GM19239 (cell line): Measurements from ENCODE around the gene FANCI.

Experiments used
- DNase-seq: peaks from one replicate; pipeline ENCODE4 v3.0.0; 2011; ENCODE audit warnings: low spot score; ENCODE audit not compliant: insufficient read length
- FAIRE-seq: peaks from 2 replicates; lab custom pipeline; 2011; peaks lifted over from hg19 to GRCh38; lab: Jason Lieb, UNC

Gene FANCI

GRCh38 chr15:89356634-89357298, 113.0 kb downstream of the FANCI start:
- FAIRE-seq = peak; percentile 64
- no peak for DNase-seq

- DNase-seq (no peak), FAIRE-seq (no peak)
These were observed 114.6 kb downstream of the FANCI start for GRCh38 chr15:89358435-89358754.

GRCh38 chr15:89358755-89359439, 115.1 kb downstream of the FANCI start:
- peak; percentile 95 for DNase-seq
- FAIRE-seq = peak; percentile 92

- no peak for DNase-seq
- FAIRE-seq = no peak
These were observed 115.9 kb downstream of the FANCI start for GRCh38 chr15:89359471-89360293.

DNA sequence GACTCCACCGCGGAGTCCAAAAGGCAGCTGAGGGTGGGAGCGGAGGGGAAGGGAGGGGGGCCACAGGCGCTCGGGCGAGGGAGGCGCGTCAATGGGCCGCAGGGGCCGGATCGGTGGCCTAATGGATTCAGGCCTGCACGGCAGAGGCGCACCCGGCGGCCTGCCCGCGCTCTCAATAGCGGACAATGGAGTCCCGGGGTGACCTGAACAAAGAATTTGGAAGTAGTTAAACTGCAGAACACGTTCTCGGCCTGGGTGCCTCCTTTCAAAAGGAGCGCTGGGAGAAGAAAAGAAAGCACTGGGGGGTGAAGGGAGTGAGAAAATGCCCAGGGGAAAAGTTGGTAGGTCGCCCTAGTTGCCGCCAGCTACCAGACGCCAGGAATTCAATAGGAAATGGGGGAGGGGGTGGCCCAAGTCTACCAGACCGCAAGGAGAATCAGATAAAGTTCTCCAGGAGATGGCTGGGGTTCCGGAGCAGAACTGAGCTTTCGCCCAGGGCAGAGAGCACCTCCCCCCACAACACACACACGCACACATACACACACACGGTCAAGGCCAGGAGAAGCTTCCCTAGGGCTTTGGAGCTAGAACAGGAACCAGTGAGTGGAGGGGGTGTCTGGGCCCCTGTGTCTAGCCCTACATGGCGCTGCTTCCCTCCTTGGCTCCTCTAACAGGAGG, 116.7 kb downstream of the FANCI start:
- no peak for FAIRE-seq

GRCh38 chr15:89361451-89362202, 117.8 kb downstream of the FANCI start:
- no peak for FAIRE-seq
- peak; percentile 88 for DNase-seq

More for the DNA sequence above, 116.7 kb downstream of the FANCI start:
- DNase-seq = no peak

DNA sequence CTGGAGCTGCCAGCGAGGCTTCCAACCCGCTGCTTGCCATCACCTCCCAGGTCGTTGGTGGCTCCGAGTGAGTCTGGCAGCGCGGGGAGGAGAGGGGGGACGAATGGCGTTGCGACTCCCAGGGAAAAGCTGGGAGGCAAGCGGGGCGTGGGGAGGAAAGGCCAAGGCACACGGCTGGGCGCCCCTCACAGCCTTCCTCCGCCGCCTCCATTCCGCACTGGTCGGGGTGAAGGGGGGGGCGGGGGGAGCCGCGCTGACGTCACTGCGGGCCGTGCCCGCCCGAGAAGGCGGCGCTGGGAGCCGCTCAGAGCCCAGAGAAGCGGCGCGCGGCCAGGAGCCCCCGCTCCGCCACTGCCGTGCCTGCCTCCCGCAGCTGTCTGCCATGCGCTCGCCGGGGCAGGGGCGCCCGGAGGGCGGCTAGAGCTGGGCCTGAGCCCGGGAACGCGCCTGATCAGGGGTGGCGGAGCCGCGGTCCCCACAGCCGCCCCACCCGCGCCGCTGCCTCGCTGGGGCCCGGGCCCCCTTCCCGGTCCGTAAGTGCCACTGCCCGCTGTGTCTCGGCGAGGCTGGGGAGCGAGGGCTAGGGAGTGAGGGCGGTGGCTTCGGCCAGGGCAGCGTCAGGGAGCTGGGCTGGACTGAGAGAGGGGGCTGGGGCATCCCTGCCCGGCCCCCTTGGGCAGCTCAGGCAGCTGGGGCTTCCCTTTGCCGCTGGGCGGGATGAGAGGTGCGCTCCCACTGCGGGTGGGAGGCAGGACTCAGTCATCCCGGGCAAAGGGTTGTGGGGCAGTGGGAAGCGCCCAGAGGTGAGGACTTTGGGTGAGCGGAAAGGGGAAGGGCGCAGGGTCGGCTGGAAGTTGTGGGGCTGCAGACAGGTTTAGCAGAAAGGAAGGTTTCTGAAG, 118.7 kb downstream of the FANCI start:
- no peak for DNase-seq
- no peak for FAIRE-seq

GRCh38 chr15:89363133-89363532, 119.4 kb downstream of the FANCI start:
- FAIRE-seq (no peak), DNase-seq (no peak)

- DNase-seq = no peak
- no peak for FAIRE-seq
These were observed 120.0 kb downstream of the FANCI start for GRCh38 chr15:89363770-89364169.

DNA sequence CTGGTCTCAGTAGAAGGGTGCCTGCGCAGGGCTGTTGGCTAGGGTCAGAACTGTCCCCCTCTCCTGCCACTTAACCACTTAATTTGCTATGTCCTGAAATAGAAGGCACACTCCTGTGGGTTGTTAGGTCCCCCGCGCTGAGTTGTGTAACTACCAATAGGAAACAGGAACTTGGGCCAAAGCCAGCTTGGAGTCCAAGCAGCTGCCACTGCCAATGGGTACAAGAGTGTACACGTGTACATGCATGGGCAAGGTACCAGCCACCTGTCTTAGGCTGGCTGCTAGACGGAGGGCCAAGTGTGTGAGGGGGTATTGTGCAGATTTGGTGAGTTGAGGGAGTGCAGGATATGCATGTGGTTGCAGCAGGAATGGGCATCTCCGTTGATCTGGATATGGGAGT, 120.6 kb downstream of the FANCI start:
- no peak for DNase-seq
- FAIRE-seq = no peak

GRCh38 chr15:89364741-89365450, 121.1 kb downstream of the FANCI start:
- DNase-seq (no peak), FAIRE-seq (no peak)

- DNase-seq (no peak), FAIRE-seq (no peak)
These were observed 121.8 kb downstream of the FANCI start for GRCh38 chr15:89365462-89366065.
